ENCODE measurements around the gene GJC2.
"Not testable (repeated sequence)": the region's sequence is repeated elsewhere in the genome, so short reads cannot be mapped to it uniquely, and the experiment has no call there.

DNA sequence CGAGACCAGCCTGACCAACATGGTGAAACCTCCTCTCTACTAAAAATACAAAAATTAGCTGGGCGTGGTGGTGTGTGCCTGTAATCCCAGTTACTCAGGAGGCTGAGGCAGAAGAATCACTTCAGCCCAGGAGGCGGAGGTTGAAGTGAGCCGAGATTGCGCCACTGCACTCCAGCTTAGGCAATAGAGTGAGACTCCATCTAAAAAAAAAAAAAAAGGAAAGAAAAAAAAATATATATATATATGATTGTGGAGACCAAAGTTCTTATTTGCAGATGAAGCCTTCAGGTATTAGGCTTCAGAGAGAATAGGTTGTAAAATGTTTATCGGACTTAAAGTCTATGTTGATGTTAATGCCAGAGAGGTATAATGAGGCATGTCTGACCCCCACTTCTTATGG is 38.4 kb upstream of the GJC2 start:
- not testable (repeated sequence) for TF ChIP-seq CTCF, POLR2A (IDR thresholded peaks at IDR 0.05)
